Measurements from ENCODE around the gene INTS14. TPM values are rescaled to one million over a fixed set of nuclear protein-coding genes. Genes with fewer than 3 reads are reported as not detected.
A peak's percentile ranks its signal among the peaks of the same experiment; 100 is the strongest.

The INTS14 gene
- total and polyA plus RNA-seq, 4 donors, result 14.8 to 38.2 (median 28.8) TPM

- Histone ChIP-seq H3K27me3 (ENCODE audit: control insufficient read depth in 3 of 3, insufficient read depth in 3 of 3, low read length in 2 of 3) (no peaks in the 10 kb centered on the region), H3K36me3 (ENCODE audit: control insufficient read depth in 4 of 4, insufficient read depth in 4 of 4, low read length in 4 of 4) (no peaks in the 10 kb centered on the region), H3K27ac (ENCODE audit: low read depth in 1 of 2, low read length in 1 of 2) (no peak overlapping the region), H3K4me3 (no peak overlapping the region), H3K4me1 (ENCODE audit: control insufficient read depth in 5 of 5, insufficient read depth in 5 of 5, low read length in 5 of 5) (peaks cover 0 to 20% (median 13%) of the 10 kb centered on the region in 5 donors), H3K9ac (ENCODE audit: insufficient read depth in 1 of 2, low read length in 2 of 2) (no peak overlapping the region), H3K9me3 (ENCODE audit: control insufficient read depth in 4 of 4, insufficient read depth in 3 of 4, low read length in 3 of 4) (no peaks in the 10 kb centered on the region)
- ATAC-seq (ENCODE audit: insufficient read depth, low FRiP score) (no peak), DNase-seq (no peak)
- 66 to 72% methylated on average over 2 of the region's 2 CpGs for WGBS, 2 donors
- no peak for TF ChIP-seq CTCF (IDR thresholded peaks at IDR 0.05; ENCODE audit: control extremely low read depth, extremely low read depth)
Measured at GRCh38 chr15:65612616-65612946, 1.6 kb upstream of the INTS14 start.

GRCh38 chr15:65611888-65612615 is 1.1 kb upstream of the INTS14 start:
- H3K9ac ChIP-seq (ENCODE audit: insufficient read depth in 1 of 2, low read length in 2 of 2), result peak overlapping the region; percentile 82 to 88
- peak overlapping the region; percentile 37 for H3K4me3 ChIP-seq
- ATAC-seq (ENCODE audit: insufficient read depth, low FRiP score), result no peak
- H3K4me1 ChIP-seq (ENCODE audit: control insufficient read depth in 5 of 5, insufficient read depth in 5 of 5, low read length in 5 of 5), result peaks cover 0 to 20% (median 13%) of the 10 kb centered on the region in 5 donors
- no peak for DNase-seq
- peaks cover 0 to 2% (median 0%) of the 10 kb centered on the region in 4 donors for H3K36me3 ChIP-seq (ENCODE audit: control insufficient read depth in 4 of 4, insufficient read depth in 4 of 4, low read length in 4 of 4)
- no peaks in the 10 kb centered on the region for H3K9me3 ChIP-seq (ENCODE audit: control insufficient read depth in 4 of 4, insufficient read depth in 3 of 4, low read length in 3 of 4)
- no peak for TF ChIP-seq CTCF (IDR thresholded peaks at IDR 0.05; ENCODE audit: control extremely low read depth, extremely low read depth)
- no peaks in the 10 kb centered on the region for H3K27me3 ChIP-seq (ENCODE audit: control insufficient read depth in 3 of 3, insufficient read depth in 3 of 3, low read length in 2 of 3)
- peak overlapping the region; percentile 85 to 94 for H3K27ac ChIP-seq (ENCODE audit: low read depth in 1 of 2, low read length in 1 of 2)
- WGBS, 2 donors, result 76 to 81% methylated on average over 5 of the region's 5 CpGs

GRCh38 chr15:65603559-65603958 is 7.4 kb downstream of the INTS14 start:
- no peak for TF ChIP-seq CTCF (IDR thresholded peaks at IDR 0.05; ENCODE audit: control extremely low read depth, extremely low read depth)
- Histone ChIP-seq H3K4me1 (ENCODE audit: control insufficient read depth in 5 of 5, insufficient read depth in 5 of 5, low read length in 5 of 5) (no peaks in the 10 kb centered on the region), H3K9me3 (ENCODE audit: control insufficient read depth in 4 of 4, insufficient read depth in 3 of 4, low read length in 3 of 4) (no peaks in the 10 kb centered on the region), H3K9ac (ENCODE audit: insufficient read depth in 1 of 2, low read length in 2 of 2) (no peak overlapping the region), H3K27me3 (ENCODE audit: control insufficient read depth in 3 of 3, insufficient read depth in 3 of 3, low read length in 2 of 3) (no peaks in the 10 kb centered on the region), H3K4me3 (no peak overlapping the region), H3K27ac (ENCODE audit: low read depth in 1 of 2, low read length in 1 of 2) (no peak overlapping the region), H3K36me3 (ENCODE audit: control insufficient read depth in 4 of 4, insufficient read depth in 4 of 4, low read length in 4 of 4) (peaks cover 6 to 32% (median 11%) of the 10 kb centered on the region in 4 donors)
- ATAC-seq (ENCODE audit: insufficient read depth, low FRiP score) (no peak), DNase-seq (no peak)
- 96 to 100% methylated on average over 1 of the region's 1 CpG for WGBS, 2 donors

GRCh38 chr15:65603134-65603533 is 7.8 kb downstream of the INTS14 start:
- DNase-seq (no peak), ATAC-seq (ENCODE audit: insufficient read depth, low FRiP score) (no peak)
- H3K4me1 ChIP-seq (ENCODE audit: control insufficient read depth in 5 of 5, insufficient read depth in 5 of 5, low read length in 5 of 5), result no peaks in the 10 kb centered on the region
- H3K4me3 ChIP-seq, result no peak overlapping the region
- 90 to 91% methylated on average over 2 of the region's 2 CpGs for WGBS, 2 donors
- H3K9ac ChIP-seq (ENCODE audit: insufficient read depth in 1 of 2, low read length in 2 of 2), result no peak overlapping the region
- H3K36me3 ChIP-seq (ENCODE audit: control insufficient read depth in 4 of 4, insufficient read depth in 4 of 4, low read length in 4 of 4), result peaks cover 6 to 35% (median 12%) of the 10 kb centered on the region in 4 donors
- no peaks in the 10 kb centered on the region for H3K27me3 ChIP-seq (ENCODE audit: control insufficient read depth in 3 of 3, insufficient read depth in 3 of 3, low read length in 2 of 3)
- H3K27ac ChIP-seq (ENCODE audit: low read depth in 1 of 2, low read length in 1 of 2), result no peak overlapping the region
- TF ChIP-seq CTCF (IDR thresholded peaks at IDR 0.05; ENCODE audit: control extremely low read depth, extremely low read depth), result no peak
- no peaks in the 10 kb centered on the region for H3K9me3 ChIP-seq (ENCODE audit: control insufficient read depth in 4 of 4, insufficient read depth in 3 of 4, low read length in 3 of 4)

Data from lung (tissue), 12 donors.